ENCODE results near the gene RUNDC1.

GRCh38 chr17:43019418-43019817 is 39.1 kb downstream of the RUNDC1 start:
- TF ChIP-seq CTCF (IDR thresholded peaks at IDR 0.05), result no peak
- no peak for TF ChIP-seq POLR2A (IDR thresholded peaks at IDR 0.05)

Measured in right lobe of liver (tissue), 4 donors.